GM18861 (cell line): ENCODE data around the gene LRRC38.
"Not testable (repeated sequence)": the region's sequence is repeated elsewhere in the genome, so short reads cannot be mapped to it uniquely, and the experiment has no call there.

Experiments
- ATAC-seq: cut with Tn5 transposase; IDR thresholded peaks from one replicate; pipeline ENCODE4 v1.9.1; 2021; ENCODE audit not compliant: unreplicated experiment

The LRRC38 gene, protein sequence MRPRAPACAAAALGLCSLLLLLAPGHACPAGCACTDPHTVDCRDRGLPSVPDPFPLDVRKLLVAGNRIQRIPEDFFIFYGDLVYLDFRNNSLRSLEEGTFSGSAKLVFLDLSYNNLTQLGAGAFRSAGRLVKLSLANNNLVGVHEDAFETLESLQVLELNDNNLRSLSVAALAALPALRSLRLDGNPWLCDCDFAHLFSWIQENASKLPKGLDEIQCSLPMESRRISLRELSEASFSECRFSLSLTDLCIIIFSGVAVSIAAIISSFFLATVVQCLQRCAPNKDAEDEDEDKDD

GRCh38 chr1:13513895-13514546, at the start of gene LRRC38:
TSS of gene LRRC38 (minus strand) at chr1:13514003. CDS start at chr1:13513593, 410 bp downstream.
- no peak for ATAC-seq

DNA sequence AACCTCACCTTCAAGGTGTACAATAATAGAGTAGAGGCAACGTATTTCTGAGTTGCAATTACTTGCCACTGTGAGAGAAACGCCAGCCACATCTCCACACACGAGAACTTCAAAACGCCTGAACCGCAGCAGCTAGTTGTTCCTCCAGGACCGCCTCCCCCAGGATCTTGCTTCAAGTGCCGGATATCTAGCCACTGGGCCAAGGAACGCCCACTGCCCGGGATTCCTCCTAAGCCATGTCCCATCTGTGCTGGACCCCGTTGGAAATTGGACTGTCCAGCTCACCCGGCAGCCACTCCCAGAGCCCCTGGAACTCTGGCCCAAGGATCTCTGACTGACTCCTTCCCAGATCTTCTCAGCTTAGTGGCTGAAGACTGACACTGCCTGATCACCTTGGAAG, 49.2 kb upstream of the LRRC38 start:
- not testable (repeated sequence) for ATAC-seq

- ATAC-seq = no peak
Observed at GRCh38 chr1:13560541-13560940, 46.7 kb upstream of the LRRC38 start.

DNA sequence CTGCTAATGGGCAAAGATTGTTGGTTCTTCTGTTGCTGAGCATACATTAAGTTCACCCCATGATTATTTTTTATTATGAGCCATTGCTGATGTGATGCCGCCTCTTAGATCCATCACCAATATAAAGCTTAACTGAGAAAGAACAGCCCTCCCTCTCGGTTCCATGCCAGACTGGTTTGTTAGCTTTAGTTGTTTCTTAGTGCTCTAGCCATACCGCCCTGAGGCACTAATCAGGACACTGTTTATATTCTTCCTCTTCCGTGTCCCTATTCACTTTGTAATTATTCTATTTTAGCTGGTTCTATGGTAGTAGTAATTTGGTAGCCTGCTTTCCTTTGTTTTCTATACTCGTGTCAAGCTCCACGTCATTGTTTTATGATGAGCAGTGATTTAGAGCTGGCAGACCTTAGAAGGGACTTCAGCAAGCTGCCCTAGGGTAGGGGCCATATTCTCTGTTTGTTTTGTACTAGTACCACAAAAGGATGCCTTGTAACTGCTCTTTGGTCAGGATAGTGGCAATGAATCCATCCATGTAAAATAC, 42.5 kb upstream of the LRRC38 start:
- ATAC-seq = no peak

- no peak for ATAC-seq
Observed at GRCh38 chr1:13554798-13555197, 41.0 kb upstream of the LRRC38 start.

DNA sequence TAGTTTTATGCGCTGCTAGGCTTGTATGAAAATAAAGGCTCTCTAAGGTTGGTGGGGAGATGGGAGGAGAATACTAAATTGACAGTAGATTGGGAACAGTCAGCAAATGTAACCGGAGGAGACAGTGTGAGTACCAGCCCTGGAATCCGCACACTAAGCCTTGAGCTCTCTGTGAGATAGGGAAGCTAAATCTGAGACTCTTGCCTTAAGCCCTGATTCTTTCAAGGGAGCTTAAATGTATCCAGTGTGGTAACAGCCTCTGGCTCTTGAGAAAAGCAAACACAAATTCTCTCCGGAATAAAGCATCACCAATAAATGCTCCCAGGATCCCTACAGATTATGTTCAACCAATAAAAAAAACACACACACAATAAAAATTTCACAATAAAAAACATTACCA, 36.9 kb upstream of the LRRC38 start:
- ATAC-seq = no peak

GRCh38 chr1:13549521-13549920, 35.7 kb upstream of the LRRC38 start:
- no peak for ATAC-seq

GRCh38 chr1:13549021-13549420, 35.2 kb upstream of the LRRC38 start:
- ATAC-seq = no peak

GRCh38 chr1:13548281-13548680, 34.5 kb upstream of the LRRC38 start:
- no peak for ATAC-seq

DNA sequence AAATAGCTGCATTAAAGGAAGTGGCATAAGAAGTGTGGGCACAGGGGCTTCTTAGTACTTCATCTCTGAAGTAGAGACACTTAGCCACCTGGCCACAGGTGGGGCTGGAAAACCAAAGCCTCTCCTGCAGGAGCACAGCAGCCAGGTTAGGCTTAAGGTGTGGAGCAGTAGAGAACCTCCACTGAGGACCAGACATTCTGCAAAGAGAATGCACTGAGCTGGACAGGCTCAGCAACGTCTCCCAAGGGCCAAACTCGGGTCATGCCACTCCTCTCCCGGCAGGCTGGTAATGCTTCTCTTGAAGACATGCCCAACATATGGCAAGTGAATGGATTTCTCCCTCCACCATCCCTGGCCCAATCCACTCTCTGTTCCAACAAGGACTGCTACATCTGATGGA, 33.0 kb upstream of the LRRC38 start:
- ATAC-seq = no peak

- ATAC-seq = no peak
Observed at GRCh38 chr1:13544221-13544556, 30.4 kb upstream of the LRRC38 start.

DNA sequence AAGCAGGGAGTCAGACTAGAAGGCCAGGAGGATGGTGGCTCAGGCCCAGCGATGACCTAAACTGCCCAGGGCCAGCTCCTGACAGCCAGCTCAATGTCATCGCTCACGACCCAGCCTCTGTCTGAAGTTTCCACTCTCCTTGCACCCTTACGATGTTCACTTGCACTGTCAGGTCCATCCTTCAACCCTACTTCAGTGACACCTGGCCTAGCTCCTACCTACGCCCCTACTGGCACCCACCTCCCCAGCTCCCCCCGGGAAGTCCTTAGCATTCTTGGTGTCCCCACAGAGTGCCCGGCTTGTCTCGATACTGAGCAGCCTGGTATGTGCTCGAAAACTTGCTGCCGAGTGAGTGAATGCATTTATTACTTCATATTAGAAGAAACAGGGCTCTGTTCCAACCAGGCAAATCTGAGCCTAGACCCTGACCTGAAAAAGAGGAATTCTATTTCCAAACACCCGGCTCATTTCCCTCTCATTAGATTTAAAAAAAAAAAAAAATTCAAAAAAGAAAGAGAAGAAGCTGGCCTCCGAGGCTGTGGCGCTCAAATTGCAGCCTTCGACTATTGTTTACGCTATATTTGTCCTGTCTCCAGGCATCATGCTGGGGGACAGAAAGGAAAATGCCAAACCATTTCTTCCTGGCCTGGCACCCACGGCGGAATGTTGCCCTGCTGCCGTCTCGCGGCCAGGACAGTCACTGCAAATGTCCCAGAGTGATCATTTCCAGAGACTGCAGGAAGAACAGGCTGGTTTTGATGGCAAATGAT, 29.8 kb upstream of the LRRC38 start:
- ATAC-seq = no peak

DNA sequence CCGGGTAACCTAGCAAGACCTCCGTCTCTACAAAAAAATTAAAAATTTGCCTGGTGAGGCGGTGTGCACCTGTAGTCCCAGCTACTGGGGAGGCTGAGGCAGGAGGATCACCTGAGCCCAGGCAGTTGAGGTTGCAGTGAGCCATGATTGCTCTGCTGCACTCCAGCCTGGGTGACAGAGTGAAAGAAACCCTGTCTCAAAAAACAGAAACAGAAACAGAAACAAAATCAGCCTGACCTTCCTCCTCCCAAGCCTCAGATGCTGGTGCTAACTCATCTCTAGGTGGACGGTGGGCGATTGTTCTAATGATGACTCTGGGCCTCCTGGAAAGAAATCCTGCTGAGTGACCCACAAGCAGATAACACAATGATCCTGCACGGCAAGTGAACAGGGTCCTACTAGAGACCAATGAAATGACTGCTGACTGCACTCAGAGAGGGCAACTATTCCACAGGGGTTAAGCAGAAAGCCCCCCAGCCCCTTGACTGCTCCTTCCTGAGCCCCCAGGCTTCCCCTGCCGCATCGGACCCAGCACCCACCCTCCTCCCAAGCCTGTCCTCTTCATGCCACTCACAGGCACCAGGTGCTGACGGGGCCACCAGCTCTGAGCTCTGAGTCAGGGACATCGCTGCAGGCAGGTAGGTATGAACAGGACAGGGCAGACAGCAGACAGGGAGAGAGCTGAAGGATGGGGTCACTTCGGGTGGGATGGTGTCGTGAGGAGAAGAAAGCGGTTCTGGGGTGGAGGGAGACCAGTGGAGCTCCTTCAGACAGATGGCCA, 27.8 kb upstream of the LRRC38 start:
- ATAC-seq = no peak

DNA sequence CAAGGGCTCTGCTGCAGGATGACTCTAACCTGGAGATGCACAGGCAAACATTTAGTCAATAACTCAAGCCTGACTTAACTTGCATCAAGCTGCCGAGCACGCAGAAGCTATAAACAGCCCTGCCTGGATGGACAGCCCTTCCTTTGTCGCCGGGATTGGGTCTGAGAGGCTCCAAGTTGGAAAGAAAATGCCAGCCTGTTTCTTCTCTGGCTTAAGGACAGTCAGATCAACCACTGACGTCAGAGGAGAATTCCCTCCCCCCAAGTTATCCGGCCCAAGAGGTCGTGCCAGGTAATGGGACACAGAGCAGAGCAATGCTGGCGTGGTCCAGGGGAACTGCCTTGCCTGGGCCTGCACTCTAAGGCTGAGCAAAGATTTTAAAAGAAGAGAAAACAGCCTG, 27.1 kb upstream of the LRRC38 start:
- ATAC-seq = no peak

GRCh38 chr1:13539683-13540082, 25.9 kb upstream of the LRRC38 start:
- no peak for ATAC-seq

- ATAC-seq = no peak
Observed at GRCh38 chr1:13538832-13539231, 25.0 kb upstream of the LRRC38 start.

DNA sequence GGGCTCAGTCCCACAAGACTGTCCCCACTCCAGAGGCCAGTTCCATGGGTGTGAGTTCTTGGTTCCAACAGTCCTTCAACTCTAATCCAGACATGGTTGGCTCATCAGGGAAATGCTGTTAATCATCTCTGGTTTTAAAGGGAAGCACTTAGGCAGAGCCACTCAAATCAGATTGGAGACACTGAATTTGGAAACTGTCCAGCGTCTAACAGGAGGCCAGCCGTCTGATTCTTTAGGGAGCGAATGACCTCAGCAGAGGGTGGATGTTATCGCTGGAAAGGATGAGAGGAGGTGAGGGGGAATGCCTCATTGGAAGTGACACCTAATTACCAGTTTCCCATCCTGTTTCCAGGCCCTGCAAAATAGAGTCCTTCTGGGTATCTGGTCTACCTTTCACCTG, 22.8 kb upstream of the LRRC38 start:
- no peak for ATAC-seq

- no peak for ATAC-seq
Observed at GRCh38 chr1:13535227-13535626, 21.4 kb upstream of the LRRC38 start.

DNA sequence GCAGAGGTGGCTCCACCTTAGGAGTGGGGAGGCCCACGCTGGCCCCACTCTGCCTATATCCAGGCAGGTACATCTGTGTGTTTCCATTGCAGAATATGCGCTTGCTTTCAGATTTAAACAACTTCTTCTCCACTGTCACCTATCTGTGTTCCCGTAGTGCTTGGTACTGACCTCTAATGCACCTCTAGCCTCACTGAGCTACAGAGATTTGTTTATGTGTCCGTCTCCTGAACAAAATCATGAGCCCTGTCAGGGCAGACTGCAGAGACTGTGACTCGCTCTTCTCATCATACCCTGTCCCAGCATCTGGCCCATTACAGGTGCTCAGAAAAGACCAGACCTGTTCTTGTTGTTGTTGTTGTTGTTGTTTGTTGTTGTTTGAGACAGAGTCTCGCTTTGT, 14.5 kb upstream of the LRRC38 start:
- no peak for ATAC-seq

DNA sequence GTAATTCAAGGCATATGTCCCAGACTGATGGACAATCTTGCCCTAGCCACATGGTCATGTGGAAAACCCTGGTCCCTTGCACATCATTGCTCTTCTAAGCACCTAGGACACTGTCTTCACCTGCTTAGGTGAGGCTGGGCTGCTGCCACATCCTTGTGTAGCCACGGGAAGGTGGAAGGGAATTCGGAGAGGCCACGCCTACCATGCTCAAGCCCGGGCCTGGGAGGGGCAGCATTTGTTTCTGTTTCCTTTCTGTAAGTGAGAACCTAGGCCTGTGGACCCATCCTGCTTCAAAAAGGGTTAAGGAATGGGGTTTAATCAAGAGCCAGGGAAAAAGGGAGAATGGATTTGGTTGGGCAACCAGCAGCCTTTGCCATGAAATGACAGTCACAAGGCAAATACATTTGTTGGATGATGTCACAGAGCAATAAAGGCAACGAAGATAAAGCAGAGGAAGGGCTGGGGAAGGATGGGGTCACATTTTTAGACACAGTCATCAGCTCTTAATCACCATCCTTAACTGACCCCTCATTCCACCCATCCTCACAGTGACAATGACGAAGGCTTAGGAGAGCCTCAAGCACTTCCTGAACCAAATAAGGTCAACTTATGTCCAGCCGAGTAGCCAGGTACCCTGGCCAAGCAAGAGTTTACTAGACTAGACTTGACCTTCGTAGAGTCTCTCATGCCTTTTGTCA, 10.1 kb upstream of the LRRC38 start:
- no peak for ATAC-seq

- ATAC-seq = no peak
Observed at GRCh38 chr1:13520985-13521384, 7.2 kb upstream of the LRRC38 start.
